Measurements from ENCODE around the gene HUS1.

The HUS1 gene

DNA sequence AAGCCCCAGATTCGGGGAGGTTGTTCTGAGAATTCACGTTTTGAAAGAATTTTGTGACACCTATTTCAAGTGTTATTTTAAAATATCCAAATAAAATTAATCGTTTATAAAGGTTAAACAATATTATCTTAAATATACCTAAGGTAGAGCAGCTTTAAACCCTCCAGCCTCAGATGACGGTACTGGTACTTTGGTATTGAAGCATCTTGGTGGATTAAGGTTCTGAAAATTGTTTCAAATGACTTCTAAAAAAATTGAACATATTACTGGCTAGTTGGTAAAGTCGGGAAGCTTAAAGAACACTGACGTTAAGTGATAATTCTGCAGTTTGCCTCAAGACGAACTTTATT, 392 bp upstream of the HUS1 start:
- no peak for DNase-seq (ENCODE audit: low spot score)

DNA sequence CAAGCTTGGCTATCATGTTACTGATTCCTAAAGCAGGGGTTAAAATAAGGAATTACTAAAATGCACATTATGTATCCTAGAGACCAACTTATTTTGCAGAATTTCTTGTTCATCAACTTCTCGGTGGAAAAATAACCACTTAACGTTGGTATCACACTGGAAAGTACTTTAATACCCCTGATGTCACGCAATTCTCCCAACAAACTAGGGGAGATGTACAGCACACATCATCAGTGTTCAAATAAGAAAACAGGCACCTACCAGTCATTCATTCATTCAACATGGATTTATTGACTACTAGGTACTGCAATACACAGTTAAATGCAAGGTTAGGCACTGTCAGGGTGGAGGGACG, 648 bp downstream of the HUS1 start:
- DNase-seq (ENCODE audit: low spot score), result no peak

DNA sequence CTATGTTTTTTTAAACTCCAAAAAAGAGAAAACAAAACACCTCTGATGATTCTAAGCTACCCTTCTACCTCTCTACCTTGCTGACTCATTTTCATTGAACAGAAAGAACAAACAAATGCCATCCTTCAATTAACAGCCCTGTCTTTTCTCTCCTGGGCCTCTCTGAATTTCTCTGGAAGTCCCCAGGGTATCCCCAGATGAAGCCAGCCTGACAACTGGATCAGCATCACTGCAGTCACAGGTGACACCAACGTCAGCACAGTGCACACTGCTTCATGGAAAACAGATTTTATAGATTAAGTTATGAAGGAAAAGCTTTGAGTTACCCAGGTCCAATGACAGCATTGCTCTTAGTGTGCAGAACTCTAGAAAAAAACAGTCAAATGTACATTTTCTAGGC, 5.7 kb downstream of the HUS1 start:
- no peak for DNase-seq (ENCODE audit: low spot score)

DNA sequence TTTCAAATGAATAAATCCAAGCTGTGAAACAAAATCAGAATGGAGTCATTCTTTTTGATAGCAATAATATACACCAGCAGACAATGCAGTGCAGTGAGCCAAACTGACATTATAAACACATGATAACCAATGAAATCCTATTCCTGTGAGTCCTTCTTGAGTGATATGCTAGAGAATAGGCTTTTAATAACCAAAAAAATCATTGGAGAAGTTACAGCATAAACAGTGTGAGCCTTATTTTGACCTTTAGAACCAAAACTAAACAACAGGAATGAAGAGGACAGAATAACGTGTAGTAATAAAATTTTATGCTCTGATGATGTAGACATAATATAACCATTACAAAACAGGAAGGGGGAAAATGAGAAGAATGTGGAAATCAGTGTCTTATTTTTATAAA, 8.7 kb downstream of the HUS1 start:
- DNase-seq (ENCODE audit: low spot score), result no peak

DNA sequence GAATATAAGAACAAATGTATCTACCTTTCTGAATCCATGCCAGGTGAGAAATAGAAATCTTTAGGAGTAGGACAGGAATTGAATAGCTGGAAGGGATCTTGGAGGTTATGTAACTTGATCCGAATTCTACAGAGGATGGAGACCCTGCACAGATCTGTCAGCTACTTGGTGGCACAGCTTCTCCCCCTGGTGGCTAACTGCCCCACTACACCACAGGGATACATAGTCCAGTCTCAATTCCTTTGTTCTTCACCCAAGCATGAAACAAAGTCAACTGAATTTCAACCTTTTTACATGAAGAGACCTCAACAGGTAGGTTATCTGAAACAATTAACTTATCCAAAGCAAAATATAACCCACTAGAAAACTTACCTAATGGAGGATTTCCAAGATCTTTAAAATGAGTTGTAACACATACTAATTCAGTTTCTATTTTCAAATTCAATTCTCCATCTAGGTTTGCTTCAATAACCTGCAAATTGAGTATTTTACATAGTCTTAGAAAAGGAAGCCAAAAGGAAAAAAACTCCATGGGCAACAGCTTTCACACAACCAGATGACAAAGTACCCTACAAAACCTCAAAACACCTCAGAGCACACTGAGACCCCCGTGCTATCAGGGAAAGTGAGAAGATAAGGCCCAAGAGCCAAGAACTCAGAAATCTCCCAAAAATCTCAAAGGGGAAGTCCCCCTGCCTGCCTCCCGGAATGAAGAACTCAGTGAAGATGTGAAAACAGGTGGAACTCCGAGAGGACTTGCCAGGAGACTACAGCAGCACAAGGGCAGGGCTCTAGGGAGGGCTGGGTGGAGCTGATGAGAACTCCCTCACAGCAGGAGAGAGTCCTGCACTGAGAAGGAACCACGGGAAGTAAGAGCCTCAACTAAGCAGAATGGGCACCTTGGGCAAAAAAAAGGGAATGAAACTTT, 10.3 kb downstream of the HUS1 start:
- DNase-seq (ENCODE audit: low spot score), result peak; percentile 59

DNA sequence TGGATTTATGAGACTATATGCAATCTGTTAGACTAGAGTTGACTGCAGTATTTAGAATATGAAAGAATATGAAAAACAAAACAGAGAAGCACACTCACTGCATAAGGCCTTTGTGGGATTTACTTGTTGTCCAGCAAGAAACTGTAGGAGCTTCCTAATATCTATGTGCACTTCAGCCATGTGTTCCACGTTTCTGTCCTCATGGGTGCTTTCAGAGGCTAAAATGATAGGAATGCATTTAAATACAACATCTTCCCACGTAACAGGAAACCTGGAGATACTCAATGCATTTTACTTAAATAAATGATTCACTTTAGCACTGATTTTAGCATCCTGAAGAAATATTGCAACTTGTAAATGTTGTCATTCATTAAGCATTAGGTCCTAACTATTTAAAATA, 11.7 kb downstream of the HUS1 start:
- DNase-seq (ENCODE audit: low spot score), result no peak

DNA sequence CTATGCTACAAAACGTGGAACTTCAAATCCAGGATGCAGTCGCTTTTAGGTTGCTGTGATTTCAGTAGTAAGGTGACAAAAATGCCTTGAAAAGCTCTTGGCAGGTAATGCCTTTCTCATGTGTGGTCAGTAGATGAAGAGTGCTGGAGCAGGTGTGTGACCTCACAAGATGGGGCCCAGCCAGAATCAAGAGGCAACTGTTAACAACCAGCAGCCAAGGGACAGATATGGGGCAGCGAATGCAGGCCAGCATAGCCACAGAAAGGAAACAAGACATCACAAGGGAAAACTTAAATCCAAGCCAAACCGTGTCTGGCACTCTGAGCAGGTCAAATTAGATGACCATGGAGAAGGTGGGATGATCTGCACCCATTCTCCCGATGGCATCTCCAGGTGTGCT, 12.3 kb downstream of the HUS1 start:
- no peak for DNase-seq (ENCODE audit: low spot score)

DNA sequence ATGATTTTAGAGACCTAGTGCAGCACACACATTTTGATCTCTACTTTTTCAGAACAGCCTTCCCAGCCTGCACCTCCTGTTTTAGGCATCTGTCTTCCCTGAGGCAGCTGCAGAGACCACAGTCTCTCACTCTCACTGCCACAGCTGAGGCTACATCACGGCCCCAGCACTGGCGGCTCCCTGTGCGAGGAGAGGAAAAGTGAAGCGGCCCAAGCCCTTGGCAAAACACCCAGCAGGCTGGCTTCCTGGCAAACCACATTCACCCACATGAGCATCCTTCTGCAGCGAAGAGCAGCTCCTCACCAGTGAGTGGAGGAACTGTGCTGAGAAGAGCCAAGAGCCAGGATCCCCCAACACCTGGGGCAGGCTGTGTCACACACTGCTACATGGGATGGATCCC, 14.0 kb downstream of the HUS1 start:
- no peak for DNase-seq (ENCODE audit: low spot score)

DNA sequence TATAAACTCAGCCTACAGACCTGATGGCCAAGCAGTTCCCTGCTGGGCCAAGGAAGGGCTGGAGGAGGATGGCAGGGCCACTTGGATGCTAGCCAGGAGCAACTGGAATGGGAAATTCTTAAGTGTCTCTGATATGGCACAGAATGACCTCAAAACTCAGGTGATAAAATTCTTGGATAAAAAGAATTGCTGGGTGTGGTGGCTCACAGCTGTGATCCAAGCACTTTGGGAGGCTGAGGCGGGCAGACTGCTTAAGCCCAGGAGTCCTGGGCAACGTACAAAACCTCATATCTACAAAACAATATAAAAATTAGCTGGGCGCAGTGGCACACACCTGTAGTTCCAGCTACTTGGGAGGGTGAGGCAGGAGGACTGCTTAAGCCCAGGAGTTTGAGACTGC, 17.2 kb downstream of the HUS1 start:
- DNase-seq (ENCODE audit: low spot score), result no peak

DNA sequence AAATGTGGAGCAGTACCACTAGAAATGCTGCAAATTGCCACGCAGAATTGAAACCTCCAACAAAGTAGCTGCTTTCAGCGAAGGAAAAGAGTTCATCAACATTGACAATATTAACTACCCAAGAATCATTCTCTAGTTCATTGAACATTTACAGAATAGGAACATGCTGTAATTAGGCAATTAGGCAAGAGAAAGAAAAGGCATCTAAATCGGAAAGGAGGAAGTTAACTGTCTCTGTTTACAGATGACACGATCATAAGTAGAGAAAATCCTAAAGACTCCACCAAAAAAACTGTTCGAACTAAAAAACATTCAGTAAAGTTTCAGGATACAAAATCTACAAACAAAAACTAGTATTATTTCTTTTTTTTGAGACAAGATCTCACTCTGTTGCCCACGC, 22.3 kb downstream of the HUS1 start:
- no peak for DNase-seq (ENCODE audit: low spot score)

DNA sequence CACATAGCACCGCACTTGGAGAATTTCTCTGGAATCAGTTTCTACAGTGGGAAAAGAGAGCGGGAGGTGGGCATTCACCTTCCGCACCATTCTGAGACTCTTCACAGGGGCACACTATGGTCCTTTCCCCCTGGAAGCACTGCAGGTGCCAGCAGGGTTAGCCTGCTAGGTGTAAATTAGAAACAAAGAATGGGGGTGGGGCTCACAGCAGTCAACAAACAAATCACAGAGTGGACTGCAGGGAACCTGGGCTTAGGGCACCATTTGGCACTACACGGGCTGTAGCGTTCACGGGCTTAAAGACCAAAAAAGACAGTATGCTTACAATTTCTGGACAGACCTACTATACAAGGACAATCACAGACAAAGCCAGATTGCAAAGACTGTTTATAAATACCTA, 23.2 kb downstream of the HUS1 start:
- DNase-seq (ENCODE audit: low spot score), result no peak

DNA sequence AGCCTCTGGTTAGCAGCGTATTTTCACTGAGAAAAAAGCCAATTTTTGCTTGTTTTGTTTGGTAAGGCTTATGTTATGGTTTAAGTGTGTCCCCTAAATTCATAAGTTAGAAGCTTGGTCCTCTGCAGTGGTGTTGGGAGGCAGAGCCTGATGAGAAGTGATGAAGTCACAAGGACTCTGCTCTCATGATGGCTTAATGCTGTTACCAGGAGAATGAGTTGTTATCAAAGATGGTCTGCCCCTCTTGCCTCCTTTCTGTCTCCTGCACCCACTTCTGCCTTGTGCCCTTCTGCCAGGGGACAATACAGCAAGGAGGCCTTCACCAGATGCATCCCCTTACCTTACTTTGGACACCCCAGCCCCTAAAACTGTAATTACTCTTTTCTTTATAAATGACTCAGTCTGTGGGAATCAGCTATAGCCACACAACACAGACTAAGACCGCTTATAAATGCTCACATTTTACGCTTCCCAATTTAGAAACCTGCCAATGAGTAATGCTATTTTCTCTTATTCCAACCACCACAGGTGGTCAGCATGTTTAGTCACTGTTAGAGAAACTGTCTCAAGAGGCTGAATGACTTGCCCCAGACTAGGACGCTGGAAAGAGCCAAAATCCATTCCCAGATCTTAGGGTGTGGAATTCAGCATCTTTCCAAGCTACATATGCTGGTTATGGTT, 25.0 kb downstream of the HUS1 start:
- no peak for DNase-seq (ENCODE audit: low spot score)

DNA sequence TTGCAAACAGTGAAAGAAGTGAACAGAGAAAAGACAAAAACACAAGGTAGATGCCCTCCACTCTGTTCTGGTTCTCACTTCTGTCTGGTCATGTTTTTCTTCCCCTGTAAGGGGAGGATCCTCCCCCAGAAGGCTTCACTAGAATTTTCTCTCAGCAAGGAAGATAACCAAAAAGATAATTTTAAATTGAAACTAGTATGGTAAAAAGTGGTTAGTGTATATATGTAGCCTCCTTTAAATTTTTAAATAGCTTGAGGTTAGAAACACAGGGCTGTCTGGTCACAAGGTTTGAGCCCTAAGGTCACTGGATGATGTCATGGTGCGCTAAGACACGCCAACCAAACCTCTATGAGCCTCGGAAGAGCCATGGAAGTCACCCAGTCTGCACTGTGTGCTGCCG, 25.6 kb downstream of the HUS1 start:
- DNase-seq (ENCODE audit: low spot score), result no peak

DNA sequence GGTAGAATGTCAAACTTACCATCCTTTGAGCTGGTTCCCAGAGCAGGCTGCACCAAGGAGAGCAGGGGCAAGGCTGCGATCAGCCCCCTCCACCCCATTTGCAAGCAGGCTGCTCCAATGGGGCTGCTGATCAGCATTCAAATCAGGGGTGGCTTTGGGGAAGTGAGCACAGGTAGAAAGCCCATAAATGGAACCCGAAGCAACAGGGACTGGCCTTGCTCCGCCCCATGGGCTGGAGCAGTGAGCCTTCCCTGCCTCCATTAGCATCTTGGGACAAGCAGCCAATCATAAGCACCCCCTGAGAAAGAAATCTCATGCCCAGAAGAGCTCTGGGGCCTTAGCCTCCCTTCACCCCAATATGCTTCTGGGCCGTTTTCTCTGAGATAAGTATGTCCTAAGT, 27.2 kb downstream of the HUS1 start:
- no peak for DNase-seq (ENCODE audit: low spot score)

DNA sequence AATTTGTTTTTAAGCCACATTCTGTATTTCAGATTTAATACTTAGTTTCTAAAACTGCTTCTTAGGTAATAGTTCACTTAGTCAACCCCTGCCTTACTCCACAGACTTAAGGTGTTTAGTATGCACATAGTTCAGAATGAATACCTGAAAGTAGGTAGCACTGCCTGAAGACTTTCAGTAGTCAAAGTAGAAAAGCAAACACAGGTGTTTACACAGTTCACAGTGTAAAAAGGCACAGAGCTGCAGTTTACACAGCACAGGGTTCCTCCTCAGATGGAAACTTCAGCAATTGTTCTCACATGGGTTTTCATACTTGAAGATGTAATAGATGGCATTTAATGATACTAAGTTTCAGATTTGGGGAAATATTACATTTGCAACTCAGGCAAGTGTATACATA, 28.0 kb downstream of the HUS1 start:
- DNase-seq (ENCODE audit: low spot score), result no peak

DNA sequence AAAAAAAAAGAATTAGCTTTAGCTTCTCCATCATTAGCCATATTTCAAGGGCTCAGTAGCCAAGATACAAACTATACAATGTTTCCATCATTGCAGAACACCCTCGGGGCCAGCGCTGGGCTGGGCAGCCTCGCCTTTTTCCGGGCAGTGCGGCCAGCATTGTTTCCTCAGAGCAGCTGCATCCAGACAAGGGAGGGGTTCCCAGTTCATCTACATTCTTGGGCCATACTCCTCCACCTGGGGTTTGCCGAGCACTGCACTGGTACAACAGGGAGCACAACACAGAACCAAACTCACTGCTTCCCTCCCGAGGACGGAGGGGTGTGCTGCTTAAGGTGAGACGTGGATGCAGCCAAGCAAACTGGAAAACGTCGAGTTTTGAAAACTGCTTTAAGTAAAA, 28.7 kb downstream of the HUS1 start:
- no peak for DNase-seq (ENCODE audit: low spot score)

DNA sequence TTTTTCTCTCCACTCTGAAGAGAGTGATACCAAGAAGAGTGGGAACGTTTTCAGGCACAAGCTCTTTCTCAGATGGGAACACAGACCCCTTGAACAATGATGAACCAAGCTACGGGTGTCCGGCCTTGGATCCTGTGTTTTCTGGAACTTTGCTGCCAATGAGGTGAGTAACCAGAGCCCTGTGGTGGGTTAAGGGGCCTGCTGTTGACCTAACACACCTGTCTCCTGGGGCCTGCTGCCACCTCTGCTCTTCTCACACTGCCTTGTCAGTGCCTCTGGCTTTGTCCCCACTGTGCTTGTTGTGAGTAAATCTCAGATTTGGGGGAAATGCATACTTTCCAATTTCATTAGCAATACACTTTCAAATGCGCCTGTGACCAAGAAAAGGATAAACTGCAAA, 29.7 kb downstream of the HUS1 start:
- DNase-seq (ENCODE audit: low spot score), result no peak

DNA sequence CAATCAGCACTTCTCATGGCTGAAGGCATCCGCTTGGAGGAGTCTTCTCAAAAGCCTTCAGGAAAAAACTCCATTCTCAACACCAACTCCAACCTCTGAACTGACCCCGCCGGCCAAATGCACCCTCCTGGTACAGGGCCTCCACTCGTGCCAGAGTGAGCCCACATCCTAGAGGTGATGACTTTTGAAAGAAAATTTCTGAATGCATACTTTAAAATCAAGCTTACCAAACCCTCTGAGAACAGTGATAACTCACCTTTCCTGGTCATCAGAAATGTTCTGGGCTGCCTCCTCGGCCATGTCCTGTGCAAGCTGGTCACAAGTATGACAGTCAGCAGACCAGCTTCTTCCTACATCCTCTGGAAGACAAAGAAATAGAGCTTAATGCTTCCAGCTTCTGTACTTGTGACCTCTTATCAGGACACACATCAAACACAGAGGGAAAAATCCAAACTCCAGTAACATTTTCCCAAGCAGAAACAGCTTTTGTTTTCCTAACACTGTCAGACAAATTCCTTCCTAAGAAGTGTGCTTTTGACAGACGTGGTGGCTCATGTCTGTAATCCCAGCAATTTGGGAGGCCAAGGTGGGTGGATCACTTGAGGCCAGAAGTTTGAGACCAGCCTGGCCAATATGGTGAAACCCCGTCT, 31.1 kb downstream of the HUS1 start, which contains the start of gene PKD1L1:
TSS of gene PKD1L1 (minus strand) at position 326 of the 650 bp plus-strand sequence. CDS start at position 300, 26 bp downstream.
- no peak for DNase-seq (ENCODE audit: low spot score)

DNA sequence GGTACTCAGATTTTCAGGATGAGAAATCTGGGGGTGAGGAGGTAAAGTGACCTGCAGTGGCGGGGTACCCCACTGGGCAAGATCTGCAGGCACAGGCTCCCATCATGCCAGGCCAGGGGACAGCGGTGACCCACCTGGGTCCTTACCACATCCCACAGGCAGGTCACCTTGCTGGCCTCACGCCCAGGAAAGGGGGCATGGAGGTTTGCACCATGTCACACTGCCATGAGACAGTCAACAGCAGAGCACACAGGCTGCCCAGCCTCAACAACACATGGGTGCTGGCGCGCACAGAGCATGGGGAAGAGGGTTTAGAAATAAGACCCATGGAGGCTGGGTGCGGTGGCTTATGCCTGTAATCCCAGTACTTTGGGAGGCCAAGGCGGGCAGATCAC, 32.1 kb downstream of the HUS1 start:
- no peak for DNase-seq (ENCODE audit: low spot score)

DNA sequence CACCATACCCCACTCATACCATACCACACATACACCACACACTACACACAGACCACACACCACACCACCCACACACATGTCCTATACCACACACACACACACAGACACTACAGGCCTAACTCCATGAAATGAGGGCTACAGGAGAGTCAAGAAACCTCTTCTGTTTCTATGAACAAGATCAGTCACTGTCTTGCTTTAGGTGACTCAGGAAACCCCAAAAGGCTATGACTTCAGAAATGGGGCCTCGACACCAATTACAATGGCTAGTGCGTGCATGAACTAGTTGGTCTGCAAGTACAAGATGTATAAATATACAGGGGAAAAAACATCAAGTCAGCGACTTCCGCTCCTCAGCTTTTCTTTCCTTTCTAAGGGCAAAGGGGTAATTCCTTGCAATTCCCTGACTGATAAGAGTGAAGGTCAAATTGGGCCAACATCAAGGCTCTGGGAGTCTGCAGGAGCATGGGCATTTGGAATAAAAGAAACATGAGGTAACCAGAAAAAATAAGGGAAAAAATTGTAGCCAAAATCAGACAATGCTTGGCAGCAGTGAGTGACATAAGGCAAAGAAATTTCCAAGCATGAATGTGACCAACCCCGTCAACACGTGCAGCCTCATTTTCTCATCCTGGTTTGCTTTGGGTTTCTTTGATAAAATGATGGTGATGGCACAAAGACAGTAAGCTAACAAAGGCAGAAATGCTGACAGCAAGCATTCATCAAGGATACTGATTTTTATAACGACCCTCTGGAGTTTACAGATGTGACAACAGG, 32.6 kb downstream of the HUS1 start:
- DNase-seq (ENCODE audit: low spot score), result no peak

DNA sequence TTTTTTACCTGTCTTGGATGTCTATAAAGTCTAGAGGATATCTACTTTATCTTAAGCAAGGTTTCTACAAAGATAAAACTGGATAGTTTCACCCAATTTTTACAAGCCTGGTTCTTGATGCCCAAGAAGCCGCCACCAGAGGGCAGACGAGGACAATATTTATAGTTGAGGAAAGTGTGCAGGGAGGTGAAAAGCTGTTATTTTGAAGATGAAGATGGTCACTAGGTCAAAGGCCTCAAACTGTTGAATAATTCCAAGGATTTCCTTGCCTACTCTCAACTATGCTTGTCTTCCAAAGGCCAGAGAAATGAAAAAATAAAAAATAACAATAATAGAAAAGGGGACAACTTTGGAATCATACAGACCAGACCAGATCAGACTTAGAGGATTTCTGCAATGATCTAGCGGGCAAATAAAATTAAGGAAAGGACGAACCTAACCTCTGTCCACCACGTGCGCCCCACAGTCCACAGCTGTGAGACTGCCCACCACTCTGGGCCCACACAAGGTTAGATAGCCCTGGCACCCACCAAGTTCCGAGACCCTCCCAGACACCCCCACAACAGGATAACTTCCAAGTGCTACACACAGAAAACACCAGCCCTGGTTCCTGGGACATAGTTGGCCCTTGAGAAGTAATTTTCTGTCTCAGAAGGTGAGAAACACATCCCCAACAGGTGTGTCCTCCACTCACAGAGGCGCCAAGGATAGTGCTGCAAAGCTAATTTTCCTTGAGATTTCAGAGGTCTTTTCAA, 34.0 kb downstream of the HUS1 start:
- peak; percentile 57 for DNase-seq (ENCODE audit: low spot score)
